ENCODE measurements around the gene ZNF821.
"Not testable (repeated sequence)": the region's sequence is repeated elsewhere in the genome, so short reads cannot be mapped to it uniquely, and the experiment has no call there.

ZNF821 gene

GRCh38 chr16:71883849-71884638 lies at the start of gene ZNF821:
Gene ZNF821, minus strand, starts transcription at chr16:71884182. Its CDS starts 4,236 bp downstream, at chr16:71879946.
- DNase-seq = peak; percentile 53

DNA sequence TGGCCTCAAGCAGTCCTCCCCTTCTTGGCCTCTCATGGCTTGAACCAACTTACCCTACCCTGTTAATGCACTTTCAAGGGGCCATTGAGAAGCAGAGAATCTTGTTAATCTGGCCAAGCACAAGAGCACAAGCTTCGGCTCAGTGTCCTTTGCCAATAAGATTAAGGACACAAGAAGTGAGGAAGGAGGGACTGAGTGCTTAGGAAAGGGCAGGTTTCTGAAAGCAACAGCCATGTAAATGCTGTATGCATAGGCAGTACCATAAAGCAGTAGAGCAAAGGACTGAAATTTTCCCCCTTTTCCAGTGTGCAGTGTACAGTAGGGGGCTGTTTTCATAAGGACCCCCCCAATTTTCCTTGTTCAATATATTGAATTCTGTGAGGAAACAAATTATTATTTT lies 49.0 kb upstream of the ZNF821 start:
- no peak for DNase-seq

DNA sequence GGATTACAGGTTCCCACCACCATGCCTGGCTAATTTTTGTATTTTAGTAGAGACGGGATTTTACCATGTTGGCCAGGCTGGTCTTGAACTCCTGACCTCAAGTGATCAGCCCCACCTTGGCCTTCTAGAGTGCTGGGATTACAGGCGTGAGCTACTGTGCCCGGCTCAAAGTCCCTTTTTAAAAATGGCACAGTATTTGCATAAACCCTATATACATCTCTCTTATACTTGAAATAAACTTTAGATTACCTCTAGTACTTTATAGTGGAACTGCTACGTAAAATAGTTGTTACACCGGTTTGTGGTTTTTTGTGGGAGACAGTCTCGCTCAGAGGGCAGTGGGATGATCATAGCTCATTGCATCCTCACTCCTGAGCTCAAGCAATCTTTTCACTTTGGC lies 47.6 kb upstream of the ZNF821 start:
- no peak for DNase-seq

DNA sequence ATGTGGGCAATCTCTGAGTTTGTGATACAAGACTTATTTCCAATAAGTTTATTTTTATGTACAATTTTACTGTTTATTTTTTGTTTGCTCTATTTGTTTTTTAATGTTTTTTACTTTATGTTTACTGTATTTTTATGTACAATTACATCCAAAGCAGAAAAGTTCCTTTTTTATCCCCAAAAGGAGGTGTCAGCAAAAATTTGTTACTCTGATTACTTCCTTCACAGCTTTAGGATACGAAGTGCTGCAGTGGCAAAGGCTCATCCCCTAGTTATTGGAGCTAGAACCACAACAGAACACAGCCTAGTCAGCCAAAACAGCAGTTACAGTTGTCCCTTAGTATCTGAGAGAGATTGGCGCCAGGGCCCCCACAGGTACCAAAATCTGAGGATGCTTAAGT lies 47.0 kb upstream of the ZNF821 start:
- DNase-seq = no peak

GRCh38 chr16:71930013-71930563 lies 46.1 kb upstream of the ZNF821 start:
- DNase-seq = no peak

GRCh38 chr16:71929048-71929447 lies 45.1 kb upstream of the ZNF821 start:
- no peak for DNase-seq

- no peak for DNase-seq
Observed at GRCh38 chr16:71927787-71928186, 43.8 kb upstream of the ZNF821 start.

DNA sequence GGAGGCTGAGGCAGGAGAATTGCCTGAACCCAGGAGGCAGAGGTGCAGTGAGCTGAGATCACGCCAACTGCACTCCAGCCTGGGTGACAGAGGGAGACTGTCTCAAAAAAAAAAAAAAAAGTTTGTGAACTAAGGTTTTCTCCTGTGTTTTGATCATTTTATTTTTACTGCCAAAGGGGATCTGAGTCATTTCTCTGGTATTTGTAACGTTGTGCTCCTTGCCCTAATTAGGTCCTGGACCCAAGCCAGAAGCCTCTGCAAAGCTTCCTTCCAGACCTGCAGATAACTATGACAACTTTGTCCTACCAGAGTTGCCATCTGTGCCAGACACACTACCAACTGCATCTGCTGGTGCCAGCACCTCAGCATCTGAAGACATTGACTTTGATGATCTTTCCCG lies 43.4 kb upstream of the ZNF821 start:
- no peak for DNase-seq

DNA sequence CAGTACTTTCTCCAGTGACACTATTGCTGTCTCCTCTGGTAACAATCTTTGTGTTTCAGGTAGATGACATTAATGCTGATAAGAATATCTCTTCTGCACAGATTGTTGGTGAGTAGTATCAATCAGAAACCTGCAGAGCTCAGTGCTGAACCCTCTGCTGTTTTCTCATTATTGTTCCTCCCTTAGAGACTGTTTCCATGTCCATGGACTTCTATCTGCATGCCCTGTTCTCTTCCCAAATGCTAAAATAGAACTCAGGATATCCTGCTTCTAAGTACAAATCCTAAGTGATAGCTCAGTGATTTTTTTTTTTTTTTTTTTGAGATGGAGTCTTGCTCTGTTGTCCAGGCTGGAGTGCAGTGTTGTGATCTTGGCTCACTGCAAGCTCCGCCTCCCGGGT lies 40.7 kb upstream of the ZNF821 start:
- no peak for DNase-seq

DNA sequence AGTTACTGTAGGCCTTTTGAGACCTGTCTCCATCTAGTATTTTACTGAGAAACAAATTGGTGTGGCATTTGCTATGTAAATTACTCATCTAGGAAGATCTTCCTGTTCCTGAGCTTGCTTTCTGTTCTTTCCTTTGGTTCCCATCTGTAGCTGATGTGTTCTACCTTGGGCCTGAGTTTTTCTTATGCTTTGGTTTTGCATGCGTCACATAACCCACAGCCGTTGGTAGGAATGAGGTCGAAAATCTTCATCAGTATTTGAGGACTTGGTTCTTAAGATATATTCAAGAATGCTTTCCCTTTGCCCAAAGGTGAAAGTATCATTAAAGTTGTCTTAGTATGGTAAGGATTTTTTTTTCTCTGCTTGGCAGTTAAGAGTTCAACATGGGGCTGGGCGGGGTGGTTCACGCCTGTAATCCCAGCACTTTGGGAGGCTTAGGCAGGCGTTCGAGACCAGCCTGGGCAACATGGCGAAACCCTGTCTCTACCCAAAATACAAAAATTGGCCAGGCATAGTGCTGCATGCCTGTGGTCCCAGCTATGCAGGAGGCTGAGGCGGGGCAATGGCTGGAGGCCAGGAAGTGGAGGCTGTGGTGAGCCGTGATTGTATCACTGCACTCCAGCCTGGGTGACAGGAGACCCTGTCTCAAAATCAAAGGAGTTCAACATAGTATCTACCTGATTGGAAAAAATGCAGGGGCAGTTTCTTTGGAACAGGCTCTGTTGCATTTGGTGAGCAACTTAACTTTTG lies 40.1 kb upstream of the ZNF821 start:
- no peak for DNase-seq

DNA sequence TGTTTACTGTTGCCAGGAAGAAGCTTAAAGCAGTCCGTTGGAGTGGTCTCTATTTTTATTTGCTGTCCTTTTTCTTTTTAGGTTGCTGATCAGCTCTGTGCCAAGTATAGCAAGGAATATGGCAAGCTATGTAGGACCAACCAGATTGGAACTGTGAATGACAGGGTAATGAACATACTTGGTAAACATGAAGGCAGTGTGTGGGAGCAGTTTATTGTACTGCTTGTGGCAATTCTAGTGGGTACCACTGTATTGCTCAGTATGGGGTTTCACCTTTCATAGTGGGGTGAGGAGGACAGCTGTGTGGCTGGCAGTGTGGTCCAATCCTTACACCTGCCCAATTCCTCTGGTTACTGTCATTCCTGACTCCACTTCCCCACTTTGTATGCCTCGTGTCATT lies 36.7 kb upstream of the ZNF821 start:
- no peak for DNase-seq

- no peak for DNase-seq
Observed at GRCh38 chr16:71919035-71919434, 35.1 kb upstream of the ZNF821 start.

DNA sequence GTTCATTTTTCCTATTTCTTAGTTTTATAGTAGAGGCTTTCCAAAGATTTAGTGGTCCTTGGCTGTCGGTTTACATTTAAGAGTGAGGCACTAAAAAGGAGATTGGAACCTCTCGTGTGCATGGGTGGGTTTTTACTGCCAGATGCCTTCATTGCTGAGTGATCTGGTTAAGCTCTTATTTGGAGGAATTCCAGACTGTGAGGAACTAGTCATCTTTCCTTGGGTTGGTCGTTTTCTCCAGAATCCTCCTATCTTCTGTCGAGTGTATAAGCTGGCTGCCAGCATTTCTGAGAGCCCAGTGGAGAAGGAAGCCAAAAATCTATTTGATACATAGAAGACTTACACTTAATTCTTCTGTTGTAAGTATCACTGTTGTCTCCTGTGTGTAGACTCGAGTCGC lies 33.9 kb upstream of the ZNF821 start:
- DNase-seq = no peak

DNA sequence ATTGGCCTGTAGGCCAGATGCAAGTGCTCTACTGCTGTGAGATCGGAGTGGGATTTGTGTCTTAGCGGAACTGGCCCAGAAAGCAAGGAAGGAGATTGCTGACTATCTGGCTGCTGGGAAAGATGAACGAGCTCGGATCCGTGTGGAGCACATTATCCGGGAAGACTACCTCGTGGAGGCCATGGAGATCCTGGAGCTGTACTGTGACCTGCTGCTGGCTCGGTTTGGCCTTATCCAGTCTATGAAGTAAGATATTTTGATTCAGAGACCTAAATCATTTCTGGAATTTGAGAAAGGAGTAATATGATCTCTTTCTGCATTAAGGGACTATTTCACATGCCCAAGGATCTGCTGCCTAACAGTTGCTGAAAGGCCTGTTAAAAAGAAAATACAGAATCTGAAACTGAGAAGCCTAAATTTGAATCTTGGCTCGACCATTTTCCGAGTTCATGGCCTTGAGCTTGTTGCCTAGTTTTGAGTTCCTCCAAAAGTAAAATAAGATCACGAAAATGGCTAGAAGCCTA lies 32.5 kb upstream of the ZNF821 start:
- no peak for DNase-seq

GRCh38 chr16:71915350-71915749 lies 31.4 kb upstream of the ZNF821 start:
- DNase-seq = no peak

- DNase-seq = no peak
Observed at GRCh38 chr16:71914802-71915201, 30.8 kb upstream of the ZNF821 start.

- no peak for DNase-seq
Observed at GRCh38 chr16:71912534-71913275, 28.7 kb upstream of the ZNF821 start.

DNA sequence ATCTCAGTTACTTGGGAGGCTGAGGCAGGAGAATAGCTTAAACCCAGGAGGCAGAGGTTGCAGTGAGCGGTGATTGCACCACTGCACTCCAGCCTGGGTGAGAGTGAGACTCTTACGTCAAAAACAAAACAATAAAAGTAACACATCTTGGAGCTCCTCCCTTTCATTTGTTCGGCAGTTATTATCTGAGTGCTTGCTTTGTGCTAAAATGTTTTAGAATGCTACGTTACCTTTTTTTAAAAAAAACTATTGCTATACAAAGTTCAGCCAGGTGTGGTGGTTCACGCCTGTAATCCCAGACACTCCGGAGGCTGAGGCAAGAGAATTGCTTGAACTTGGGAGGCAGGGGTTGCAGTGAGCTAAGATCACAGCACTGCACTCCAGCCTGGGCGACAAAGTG lies 27.1 kb upstream of the ZNF821 start:
- DNase-seq = no peak

- DNase-seq = not testable (repeated sequence)
Observed at GRCh38 chr16:71905765-71906164, 21.8 kb upstream of the ZNF821 start.

DNA sequence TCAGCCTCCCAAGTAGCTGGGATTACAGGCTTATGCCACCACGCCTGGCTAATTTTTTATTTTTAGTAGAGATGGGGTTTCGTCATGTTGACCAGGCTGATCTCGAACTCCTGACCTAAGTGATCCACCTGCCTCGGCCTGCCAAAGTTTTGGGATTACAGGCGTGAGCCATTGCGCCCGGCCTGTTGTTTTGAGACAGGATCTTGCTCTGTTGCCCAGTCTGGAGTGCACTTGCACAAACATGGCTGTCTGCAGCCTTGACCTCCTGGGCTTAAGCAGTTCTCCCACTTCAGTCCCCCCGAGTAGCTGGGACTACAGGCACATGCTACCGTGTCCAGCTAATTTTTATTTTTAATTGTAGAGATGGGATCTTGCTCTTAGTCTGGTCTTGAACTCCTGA lies 20.3 kb upstream of the ZNF821 start:
- DNase-seq = no peak

DNA sequence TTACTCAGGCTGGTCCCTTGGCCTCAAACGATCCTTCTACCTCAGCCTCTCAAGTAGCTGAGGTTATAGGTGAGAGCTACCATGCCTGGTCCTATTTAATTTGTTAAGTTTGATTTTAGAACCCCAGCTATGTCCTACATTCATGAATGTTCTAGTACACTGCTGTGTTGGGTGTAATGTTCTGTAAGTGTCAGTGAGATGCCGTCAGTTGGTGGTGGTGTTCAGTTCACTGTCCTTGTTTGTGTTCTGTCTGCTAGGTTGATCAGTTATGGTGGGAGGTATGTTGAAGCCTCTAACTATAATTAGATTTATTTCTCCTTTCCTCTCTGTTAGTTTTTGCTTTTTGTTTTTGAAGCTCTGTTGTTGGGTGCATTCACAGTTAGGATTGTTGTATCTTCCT lies 19.6 kb upstream of the ZNF821 start:
- no peak for DNase-seq

DNA sequence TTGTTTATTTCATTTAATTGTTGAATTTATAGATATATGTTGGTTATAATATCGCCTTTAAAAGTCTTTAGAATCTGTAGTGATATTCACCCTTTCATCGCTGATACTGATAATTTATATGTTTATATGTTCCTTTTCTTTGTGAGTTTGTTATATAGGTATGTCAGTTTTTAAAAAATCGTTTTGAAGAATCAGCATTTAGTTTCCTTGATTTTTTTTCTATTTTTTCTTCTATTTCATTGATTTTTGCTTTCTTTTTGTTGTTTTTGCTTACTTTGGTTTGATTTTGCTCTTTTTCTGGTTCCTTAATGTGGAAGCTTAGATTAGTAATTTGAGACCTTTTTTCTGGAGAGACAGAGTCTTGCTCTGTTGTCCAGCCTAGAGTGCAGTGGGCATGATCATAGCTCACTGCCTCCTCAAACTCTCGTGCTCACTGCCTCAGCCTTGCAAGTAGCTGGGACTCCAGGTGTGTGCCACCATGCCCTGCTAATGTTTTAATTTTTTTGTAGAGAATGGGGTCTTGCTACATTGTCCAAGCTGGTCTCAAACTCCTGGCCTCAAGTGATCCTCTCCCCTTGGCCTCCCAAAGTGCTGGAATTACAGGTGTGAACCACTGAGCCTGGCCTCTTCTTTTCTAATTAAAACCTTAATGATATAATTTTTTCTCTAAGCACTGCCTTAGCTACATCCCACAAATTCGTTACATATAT lies 18.8 kb upstream of the ZNF821 start:
- no peak for DNase-seq

DNA sequence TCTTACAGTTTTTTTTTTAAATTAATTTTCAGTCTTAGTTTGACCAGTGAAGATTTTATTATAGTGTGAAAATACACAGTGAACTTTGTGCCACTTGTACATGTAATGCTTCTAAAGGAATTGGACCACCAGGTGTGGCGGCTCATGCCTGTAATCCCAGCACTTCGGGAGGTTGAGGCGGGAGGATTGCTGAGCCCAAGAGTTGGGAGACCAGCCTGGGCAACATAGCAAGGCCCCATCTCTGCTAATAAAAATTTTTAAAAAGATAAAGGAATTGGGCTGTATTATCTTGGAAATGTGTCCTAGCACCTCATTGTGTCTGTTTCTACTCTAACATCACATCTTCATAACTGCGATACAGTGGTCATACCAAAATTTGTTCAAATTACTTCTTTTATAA lies 15.2 kb upstream of the ZNF821 start:
- no peak for DNase-seq
